ENCODE results near the gene CLRN3. TPM values are rescaled to one million over a fixed set of nuclear protein-coding genes. Genes with fewer than 3 reads are reported as not detected.

The CLRN3 gene
- total RNA-seq, 2 donors from 2014 or later, result not detected

Other genes starting within 250 kb of the CLRN3 start
- gene FOXI2, start 155.8 kb downstream of the CLRN3 start, total RNA-seq, result not detected
- gene PTPRE, start 14.2 kb upstream of the CLRN3 start, total RNA-seq, result 10 to 100 TPM; 23.7 to 31.3 TPM
- gene MKI67, start 233.5 kb upstream of the CLRN3 start, total RNA-seq, result 100 to 1,000 TPM; 217 to 249 TPM